Activated CD4-positive, alpha-beta T cell treated with anti-CD3 and anti-CD28 coated beads, Interleukin-2, amount 10 ng/mL, durations not matched to agents 24 days and 14 days (primary cell): Measurements from ENCODE around the gene FLRT1. TPM values are rescaled to one million over a fixed set of nuclear protein-coding genes. Genes with fewer than 3 reads are reported as not detected.

Experiments used
- DNase-seq: peaks from one replicate; pipeline ENCODE4 v3.0.0; 2022
- H3K27ac Mint-ChIP-seq: one replicate; pipeline ENCODE4 v1.8.0; 2022; ENCODE audit warnings: mild to moderate bottlenecking, mixed read lengths
- H3K27me3 Mint-ChIP-seq: one replicate; pipeline ENCODE4 v1.8.0; 2022; ENCODE audit warnings: mixed read lengths
- H3K36me3 Mint-ChIP-seq: one replicate; pipeline ENCODE4 v1.8.0; 2022; ENCODE audit warnings: low read depth, mild to moderate bottlenecking, mixed read lengths
- H3K4me1 Mint-ChIP-seq: one replicate; pipeline ENCODE4 v1.8.0; 2021; ENCODE audit warnings: mixed read lengths
- H3K4me3 Mint-ChIP-seq: one replicate; pipeline ENCODE4 v1.8.0; 2022; ENCODE audit warnings: mild to moderate bottlenecking, moderate library complexity, mixed read lengths
- H3K9me3 Mint-ChIP-seq: one replicate; pipeline ENCODE4 v1.8.0; 2021; ENCODE audit warnings: mixed read lengths
- intact Hi-C: fragments of 100-400 bp; cut with micrococcal nuclease; formaldehyde crosslinking; loops from one replicate; pipeline ENCODE4 v1.15.1; 2023
- total RNA-seq: library from RNA; stranded (reverse); gene quantifications from 2 replicates; pipeline ENCODE4 v1.2.3, GENCODE V29; 2022

FLRT1 gene
- total RNA-seq, 1 donor from 2014 or later = not detected

DNA sequence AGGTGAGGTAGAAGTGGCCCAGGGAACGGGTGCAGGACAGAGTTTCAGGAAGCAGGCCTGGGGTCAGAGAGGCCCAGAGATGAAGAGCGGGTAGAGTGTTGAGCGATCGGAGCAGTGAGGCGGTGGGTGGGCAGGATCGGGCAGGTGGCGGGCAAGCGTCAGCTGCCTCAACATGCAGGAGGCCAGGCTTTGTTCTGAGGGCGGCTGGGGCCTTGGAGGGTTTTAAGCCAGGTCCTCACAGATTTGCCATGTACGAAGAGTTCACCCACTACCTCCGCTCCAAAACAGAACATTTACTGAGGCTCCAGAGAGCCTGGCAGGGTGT is 29.4 kb downstream of the FLRT1 start:
- H3K27me3 Mint-ChIP-seq = peaks cover 18% of the 10 kb centered on the region
- H3K4me3 Mint-ChIP-seq = no peak overlapping the region
- intact Hi-C loops = no loop called here
- H3K9me3 Mint-ChIP-seq = no peaks in the 10 kb centered on the region
- no peak for DNase-seq
- H3K27ac Mint-ChIP-seq = no peak overlapping the region
- H3K36me3 Mint-ChIP-seq = no peaks in the 10 kb centered on the region
- H3K4me1 Mint-ChIP-seq = peaks cover 7% of the 10 kb centered on the region

GRCh38 chr11:64065712-64066111 is 30.0 kb downstream of the FLRT1 start:
- H3K4me1 Mint-ChIP-seq = peaks cover 7% of the 10 kb centered on the region
- no peak for DNase-seq
- no peaks in the 10 kb centered on the region for H3K36me3 Mint-ChIP-seq
- no peaks in the 10 kb centered on the region for H3K9me3 Mint-ChIP-seq
- intact Hi-C loops = no loop called here
- no peak overlapping the region for H3K27ac Mint-ChIP-seq
- no peak overlapping the region for H3K4me3 Mint-ChIP-seq
- peaks cover 16% of the 10 kb centered on the region for H3K27me3 Mint-ChIP-seq

DNA sequence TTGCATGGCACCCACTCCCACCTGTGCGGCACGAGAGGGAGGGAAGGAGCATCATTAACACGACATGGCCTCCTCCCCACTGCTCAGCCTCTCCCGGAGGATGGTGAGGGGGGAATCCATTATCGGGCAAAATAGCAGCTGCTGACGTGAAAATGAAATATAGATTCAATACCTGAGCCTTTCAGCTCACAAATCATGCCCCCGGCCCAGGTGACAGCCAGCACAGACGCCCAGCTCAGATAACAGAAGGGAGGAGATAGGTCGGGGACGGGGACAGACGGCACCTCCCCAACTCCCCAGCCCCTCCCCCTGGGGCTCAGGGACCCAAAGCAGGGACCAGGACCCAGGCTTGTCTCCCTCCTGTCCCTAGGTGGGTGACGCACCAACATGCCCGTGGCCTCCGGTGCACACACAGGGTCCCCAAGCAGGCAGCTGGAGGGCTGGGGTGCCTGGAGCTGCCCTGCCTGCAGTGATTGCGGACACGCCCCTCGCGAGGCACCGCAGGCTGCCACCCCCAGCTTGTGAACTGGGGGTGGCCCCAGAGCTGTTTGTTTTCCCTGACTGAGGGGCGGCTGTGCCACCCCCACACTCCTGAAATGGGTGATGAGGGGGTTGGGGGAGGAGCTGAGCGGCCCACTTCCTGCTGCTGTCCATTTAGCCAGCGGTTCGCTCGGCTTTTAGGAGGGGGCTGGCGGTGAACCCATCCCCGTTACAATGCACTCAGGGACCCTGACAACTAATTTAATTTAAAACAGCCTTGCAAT is 31.7 kb downstream of the FLRT1 start:
- Mint-ChIP-seq H3K9me3 (no peaks in the 10 kb centered on the region), H3K27ac (no peak overlapping the region), H3K36me3 (no peaks in the 10 kb centered on the region), H3K4me3 (no peak overlapping the region), H3K27me3 (peaks cover 4% of the 10 kb centered on the region), H3K4me1 (no peaks in the 10 kb centered on the region)
- no peak for DNase-seq
- intact Hi-C loops = no loop called here

DNA sequence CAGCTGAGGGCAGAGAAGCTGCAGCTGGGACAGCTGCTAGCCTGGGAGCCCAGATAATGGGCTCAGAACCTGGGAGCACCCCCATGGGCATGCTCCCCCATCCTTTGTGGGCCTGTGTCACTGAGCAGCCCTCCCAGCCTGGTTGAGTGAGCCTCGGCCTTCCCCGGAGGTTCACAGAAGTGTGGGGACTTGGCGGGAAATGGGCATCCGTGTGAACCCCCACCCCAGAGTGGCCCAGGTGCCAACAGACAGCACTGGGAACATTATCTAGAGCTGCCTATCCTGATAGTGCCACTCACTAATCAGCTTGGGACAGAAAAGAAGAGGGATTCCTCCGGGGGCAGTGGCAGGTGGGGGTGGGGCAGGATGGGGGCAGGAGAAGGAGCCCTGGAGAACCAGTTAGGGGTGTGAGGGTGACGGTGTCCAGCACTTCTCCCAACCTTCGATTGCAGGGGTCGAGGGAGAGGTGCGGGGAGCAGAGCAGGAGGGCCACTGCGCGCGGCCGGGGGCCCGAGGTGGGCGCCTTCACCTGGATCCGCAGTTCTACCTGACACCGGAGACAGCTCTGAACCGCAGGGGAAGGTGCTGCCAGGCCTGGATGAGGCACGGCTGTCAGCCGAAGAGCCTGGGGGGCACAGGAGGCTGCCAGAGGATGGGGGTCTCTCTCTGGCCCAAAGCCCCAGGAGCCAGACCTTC is 33.1 kb downstream of the FLRT1 start:
- intact Hi-C loops = no loop called here

GRCh38 chr11:64069401-64070313 is 33.9 kb downstream of the FLRT1 start:
- DNase-seq = no peak
- no peak overlapping the region for H3K27ac Mint-ChIP-seq
- no peaks in the 10 kb centered on the region for H3K36me3 Mint-ChIP-seq
- peaks cover 4% of the 10 kb centered on the region for H3K4me1 Mint-ChIP-seq
- H3K4me3 Mint-ChIP-seq = no peak overlapping the region
- H3K9me3 Mint-ChIP-seq = no peaks in the 10 kb centered on the region
- no peaks in the 10 kb centered on the region for H3K27me3 Mint-ChIP-seq
- intact Hi-C loops = no loop called here

More for the DNA sequence above, 33.1 kb downstream of the FLRT1 start:
- Mint-ChIP-seq H3K4me3 (no peak overlapping the region), H3K9me3 (no peaks in the 10 kb centered on the region), H3K4me1 (no peaks in the 10 kb centered on the region), H3K27me3 (no peaks in the 10 kb centered on the region), H3K27ac (no peak overlapping the region), H3K36me3 (no peaks in the 10 kb centered on the region)
- no peak for DNase-seq

GRCh38 chr11:64070314-64070681 is 34.6 kb downstream of the FLRT1 start:
- Mint-ChIP-seq H3K4me3 (no peak overlapping the region), H3K9me3 (no peaks in the 10 kb centered on the region), H3K4me1 (peaks cover 4% of the 10 kb centered on the region), H3K27ac (no peak overlapping the region), H3K36me3 (no peaks in the 10 kb centered on the region), H3K27me3 (no peaks in the 10 kb centered on the region)
- DNase-seq = no peak
- intact Hi-C loops = no loop called here

- intact Hi-C loops = no loop called here
- no peak overlapping the region for H3K4me3 Mint-ChIP-seq
- no peak overlapping the region for H3K27ac Mint-ChIP-seq
Measured at GRCh38 chr11:64071849-64072248, 36.1 kb downstream of the FLRT1 start.

GRCh38 chr11:64072403-64072802 is 36.7 kb downstream of the FLRT1 start:
- Mint-ChIP-seq H3K4me1 (peaks cover 4% of the 10 kb centered on the region), H3K4me3 (no peak overlapping the region), H3K27me3 (no peaks in the 10 kb centered on the region), H3K27ac (no peak overlapping the region), H3K36me3 (no peaks in the 10 kb centered on the region), H3K9me3 (no peaks in the 10 kb centered on the region)
- no peak for DNase-seq
- intact Hi-C loops = no loop called here

More at GRCh38 chr11:64071849-64072248, 36.1 kb downstream of the FLRT1 start:
- Mint-ChIP-seq H3K4me1 (peaks cover 4% of the 10 kb centered on the region), H3K36me3 (no peaks in the 10 kb centered on the region), H3K27me3 (no peaks in the 10 kb centered on the region), H3K9me3 (no peaks in the 10 kb centered on the region)
- no peak for DNase-seq

GRCh38 chr11:64072871-64073270 is 37.1 kb downstream of the FLRT1 start:
- H3K9me3 Mint-ChIP-seq = no peaks in the 10 kb centered on the region
- H3K36me3 Mint-ChIP-seq = no peaks in the 10 kb centered on the region
- intact Hi-C loops = no loop called here
- H3K27ac Mint-ChIP-seq = no peak overlapping the region
- H3K4me3 Mint-ChIP-seq = no peak overlapping the region
- peaks cover 4% of the 10 kb centered on the region for H3K4me1 Mint-ChIP-seq
- DNase-seq = no peak
- H3K27me3 Mint-ChIP-seq = no peaks in the 10 kb centered on the region

DNA sequence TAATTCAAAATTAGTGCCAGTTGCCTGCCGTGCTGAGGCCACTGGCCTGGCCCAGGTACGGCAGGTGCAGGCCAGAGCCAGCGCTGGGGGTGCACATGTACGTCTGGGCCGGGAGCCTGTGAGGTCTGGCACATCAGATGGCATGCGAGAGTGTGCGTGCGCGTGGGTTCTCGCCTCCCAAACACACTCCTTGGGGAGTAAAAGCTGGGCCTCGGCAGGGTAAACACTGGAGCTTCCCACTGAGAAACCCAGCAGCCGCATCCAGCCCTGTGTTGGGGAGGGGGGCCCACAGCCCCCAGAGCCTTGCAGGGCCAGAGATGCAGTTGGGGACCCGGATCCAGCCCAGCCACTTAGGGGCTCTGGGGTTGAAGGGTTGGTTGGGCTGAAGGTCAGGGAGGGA is 37.8 kb downstream of the FLRT1 start:
- intact Hi-C loops = no loop called here
- no peak for DNase-seq
- Mint-ChIP-seq H3K4me3 (no peak overlapping the region), H3K27me3 (no peaks in the 10 kb centered on the region), H3K9me3 (no peaks in the 10 kb centered on the region), H3K27ac (no peak overlapping the region), H3K4me1 (peaks cover 4% of the 10 kb centered on the region), H3K36me3 (no peaks in the 10 kb centered on the region)

GRCh38 chr11:64074239-64074638 is 38.5 kb downstream of the FLRT1 start:
- no peaks in the 10 kb centered on the region for H3K9me3 Mint-ChIP-seq
- DNase-seq = peak; percentile 75
- intact Hi-C loops = no loop called here
- H3K4me3 Mint-ChIP-seq = no peak overlapping the region
- H3K4me1 Mint-ChIP-seq = peaks cover 4% of the 10 kb centered on the region
- no peaks in the 10 kb centered on the region for H3K27me3 Mint-ChIP-seq
- no peaks in the 10 kb centered on the region for H3K36me3 Mint-ChIP-seq
- H3K27ac Mint-ChIP-seq = no peak overlapping the region

DNA sequence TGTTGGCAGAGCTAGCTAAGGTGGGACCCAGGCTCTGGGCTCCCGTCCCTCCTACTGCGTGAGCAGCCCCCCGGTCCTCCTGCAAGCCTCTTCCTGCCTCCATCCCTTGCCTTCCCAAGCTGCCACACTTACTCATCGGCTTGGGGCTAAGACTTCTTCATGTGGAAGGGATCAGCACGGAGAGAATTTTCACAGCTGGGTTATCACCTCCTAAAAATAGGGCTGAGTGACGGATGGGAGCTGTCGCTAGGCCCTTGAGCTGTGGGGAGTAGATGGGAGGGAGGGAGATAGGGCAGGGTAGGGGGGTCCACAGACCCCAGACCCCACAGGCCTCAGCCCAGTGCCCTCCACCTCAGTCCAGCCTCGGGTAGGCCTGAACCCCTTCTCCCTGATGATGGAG is 41.0 kb downstream of the FLRT1 start:
- H3K27me3 Mint-ChIP-seq = no peaks in the 10 kb centered on the region
- H3K9me3 Mint-ChIP-seq = no peaks in the 10 kb centered on the region
- no peaks in the 10 kb centered on the region for H3K36me3 Mint-ChIP-seq
- intact Hi-C loops = no loop called here
- H3K27ac Mint-ChIP-seq = no peak overlapping the region
- peaks cover 4% of the 10 kb centered on the region for H3K4me1 Mint-ChIP-seq
- H3K4me3 Mint-ChIP-seq = no peak overlapping the region
- DNase-seq = no peak

DNA sequence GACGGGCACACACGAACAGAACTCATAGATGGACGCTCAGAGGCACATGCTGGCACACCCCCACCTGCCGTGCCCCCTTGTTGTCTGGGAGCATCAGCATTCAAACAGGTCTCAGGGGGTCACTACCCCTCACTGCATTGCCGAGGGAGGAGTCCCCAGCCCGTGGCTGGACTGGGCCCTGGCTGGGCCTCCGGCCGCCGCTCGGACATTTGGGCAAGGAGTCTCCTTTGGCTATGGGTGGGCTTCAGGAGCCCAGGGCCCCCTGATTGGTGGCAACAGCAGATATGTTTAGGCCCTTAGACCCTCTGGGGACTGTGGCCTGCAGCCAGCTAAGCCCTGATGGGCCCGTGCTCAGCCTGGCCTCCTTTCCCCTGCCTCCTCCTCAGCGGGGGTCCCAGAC is 41.9 kb downstream of the FLRT1 start:
- intact Hi-C loops = no loop called here
- Mint-ChIP-seq H3K9me3 (no peaks in the 10 kb centered on the region), H3K36me3 (no peaks in the 10 kb centered on the region), H3K4me3 (no peak overlapping the region), H3K27me3 (no peaks in the 10 kb centered on the region), H3K4me1 (peaks cover 4% of the 10 kb centered on the region), H3K27ac (no peak overlapping the region)
- no peak for DNase-seq

DNA sequence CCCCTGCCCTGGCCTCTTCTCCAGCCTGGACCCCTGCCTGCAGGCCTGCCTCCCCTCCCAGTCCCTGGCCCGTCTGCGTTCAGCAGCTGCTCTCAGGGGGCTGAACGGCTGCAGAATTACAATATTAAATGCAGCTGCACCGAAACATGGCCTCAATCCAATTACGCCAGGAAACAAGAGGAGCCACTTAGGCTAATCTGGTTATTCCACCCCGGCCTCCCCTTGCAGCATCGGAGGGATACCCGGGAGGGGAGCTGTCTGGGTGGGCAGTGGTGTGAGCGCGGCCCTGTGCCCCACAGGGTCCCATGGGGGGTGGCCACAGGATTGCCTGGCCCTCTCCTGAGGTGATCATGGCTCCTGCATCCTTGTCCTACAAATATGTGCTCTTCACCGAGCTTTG is 42.6 kb downstream of the FLRT1 start:
- H3K27ac Mint-ChIP-seq = no peak overlapping the region
- no peak overlapping the region for H3K4me3 Mint-ChIP-seq
- intact Hi-C loops = no loop called here
- H3K36me3 Mint-ChIP-seq = no peaks in the 10 kb centered on the region
- no peaks in the 10 kb centered on the region for H3K27me3 Mint-ChIP-seq
- no peaks in the 10 kb centered on the region for H3K9me3 Mint-ChIP-seq
- H3K4me1 Mint-ChIP-seq = peaks cover 4% of the 10 kb centered on the region
- DNase-seq = no peak
